K562 (cell line): ENCODE measurements around the gene CFAP141. TPM values are rescaled to one million over a fixed set of nuclear protein-coding genes. Genes with fewer than 3 reads are reported as not detected.

Source experiments
- ARID1B ChIP-seq: fragments of 450-650 bp; IDR thresholded peaks from 2 replicates; pipeline ENCODE4 v1.6.1; 2016; ENCODE audit warnings: antibody characterized with exemption, mild to moderate bottlenecking, inconsistent platforms
- CEBPG ChIP-seq, 3 experiments: fragments of 200-800 bp in 1 of 3; sonication (Bioruptor generic) in 1 of 3; sonication (generic) in 1 of 3; formaldehyde crosslinking in 1 of 3; IDR thresholded peaks in 2 of 3; conservative IDR thresholded peaks in 1 of 3; 2 replicates each; pipeline versions ENCODE4 v1.6.1 to v1.8.0; 2016 to 2022; ENCODE audit warnings: missing compliant biosample characterization in 2 of 3, missing genetic modification characterization in 2 of 3, mild to moderate bottlenecking in 1 of 3, missing genetic modification reagents in 1 of 3
- CHCHD3 ChIP-seq: fragments of 250-450 bp; sonication (Bioruptor Pico); IDR thresholded peaks from 2 replicates; pipeline ENCODE4 v2.1.2; 2022; ENCODE audit warnings: mild to moderate bottlenecking
- ETV1 ChIP-seq: fragments of 450-650 bp; conservative IDR thresholded peaks from 2 replicates; pipeline ENCODE4 v1.6.1; 2016; ENCODE audit warnings: missing genetic modification characterization, control low read depth, low read depth, missing compliant biosample characterization
- FOS ChIP-seq: IDR thresholded peaks from 3 replicates; pipeline ENCODE4 v1.6.1; 2011; ENCODE audit not compliant: insufficient read length; ENCODE audit errors: extremely low read depth
- GTF2F1 ChIP-seq: IDR thresholded peaks from 2 replicates; pipeline ENCODE4 v1.6.1; 2011; ENCODE audit warnings: low read depth, low read length, improper control_type of control experiment
- LCOR ChIP-seq: sonication (generic); formaldehyde crosslinking; IDR thresholded peaks from 2 replicates; pipeline ENCODE4 v1.8.0; 2022; ENCODE audit warnings: mild to moderate bottlenecking, missing genetic modification reagents
- MTA2 ChIP-seq: fragments of 450-650 bp; IDR thresholded peaks from 2 replicates; pipeline ENCODE4 v1.6.1; 2016; ENCODE audit warnings: low read depth
- MYNN ChIP-seq, 2 experiments: sonication (generic); formaldehyde crosslinking in 1 of 2; IDR thresholded peaks; 2 replicates each; pipeline versions ENCODE4 v1.5.0 to v1.6.1; 2016 to 2020; ENCODE audit warnings: antibody characterized with exemption in 1 of 2, missing genetic modification reagents in 1 of 2
- PHF21A ChIP-seq: fragments of 450-650 bp; IDR thresholded peaks from 2 replicates; pipeline ENCODE4 v1.6.1; 2017; ENCODE audit warnings: low read depth, borderline replicate concordance
- POLR2H ChIP-seq: IDR thresholded peaks from 2 replicates; pipeline ENCODE4 v1.6.1; 2016; ENCODE audit warnings: missing genetic modification characterization, low read depth, mild to moderate bottlenecking, control low read depth, missing compliant biosample characterization, moderate library complexity
- SMAD3 ChIP-seq: fragments of 450-650 bp; formaldehyde crosslinking; conservative IDR thresholded peaks from 2 replicates; pipeline ENCODE4 v1.4.0; 2020; ENCODE audit warnings: mild to moderate bottlenecking
- TFAP4 ChIP-seq: sonication (generic); formaldehyde crosslinking; IDR thresholded peaks from 2 replicates; pipeline ENCODE4 v1.8.0; 2022; ENCODE audit warnings: missing genetic modification reagents, mild to moderate bottlenecking, moderate library complexity, borderline replicate concordance
- ZBTB17 ChIP-seq: fragments of 450-650 bp; formaldehyde crosslinking; IDR thresholded peaks from 2 replicates; pipeline ENCODE4 v1.4.0; 2020; ENCODE audit warnings: mild to moderate bottlenecking
- ZBTB9 ChIP-seq: fragments of 450-650 bp; formaldehyde crosslinking; IDR thresholded peaks from 2 replicates; pipeline ENCODE4 v1.4.0; 2020; ENCODE audit warnings: mild to moderate bottlenecking, moderate library complexity
- ZNF232 ChIP-seq: sonication (generic); formaldehyde crosslinking; IDR thresholded peaks from 2 replicates; pipeline ENCODE4 v1.8.0; 2022; ENCODE audit warnings: mild to moderate bottlenecking, missing genetic modification reagents
- ZNF263 ChIP-seq: sonication (generic); formaldehyde crosslinking; IDR thresholded peaks from 2 replicates; pipeline ENCODE4 v1.8.0; 2022; ENCODE audit warnings: mild to moderate bottlenecking, missing genetic modification reagents, borderline replicate concordance
- ZNF609 ChIP-seq: sonication (generic); formaldehyde crosslinking; IDR thresholded peaks from 2 replicates; pipeline ENCODE4 v1.8.1; 2023; ENCODE audit warnings: missing genetic modification reagents, mild to moderate bottlenecking, borderline replicate concordance
- polyA plus RNA-seq, 8 experiments: library from polyadenylated mRNA; depleted of rRNA in 4 of 8; stranded (reverse) in 5 of 8; unstranded in 3 of 8; fragments of >200 nt; fragmentation: Nextera tagmentation in 2 of 8; fragmentation: Illumina TruSeq in 1 of 8; extraction: Ambion mirVana in 2 of 8; extraction: Trizol in 1 of 8; gene quantifications; 2 replicates each; pipeline versions ENCODE4 v1.2.1 to v1.2.3, GENCODE V29; 2011 to 2014; ENCODE audit warnings: inconsistent platforms in 1 of 8, missing spikeins in 1 of 8
- total RNA-seq, 7 experiments: library from RNA; depleted of rRNA in 6 of 7; stranded (reverse); fragments of >200 nt in 6 of 7; fragmentation: Illumina TruSeq in 2 of 7; extraction: Trizol in 2 of 7; gene quantifications; 2 replicates each; pipeline versions ENCODE4 v1.2.1 to v1.2.3, GENCODE V29; 2011 to 2021; ENCODE audit warnings: low replicate concordance in 1 of 7

CFAP141 gene
- total and polyA plus RNA-seq, 9 of the 15 experiments (the other 6 are each of a cell fraction or from before 2014, with no cell fraction given), result not detected

- no peak for TF ChIP-seq ZNF609 (CRISPR knock-in tag)
- no peak for TF ChIP-seq MTA2
- peak; percentile 86 for TF ChIP-seq ZBTB17 (CRISPR knock-in tag)
- no peak; the same call in 1 of the 2 replicates for TF ChIP-seq GTF2F1
- peak; percentile 94 for TF ChIP-seq POLR2H
- TF ChIP-seq ETV1, result peak; percentile 87
- 0 out of 2 replicates have a peak, but pooled peaks have one; percentile 35 for TF ChIP-seq ARID1B
- TF ChIP-seq ZNF232, result peak; percentile 78; the same call in 1 of the 2 replicates
- peak; percentile 90 for TF ChIP-seq TFAP4 (CRISPR knock-in tag)
- peak; percentile 48; the same call in 1 of the 2 replicates for TF ChIP-seq MYNN (IDR thresholded peaks at IDR 0.05)
- TF ChIP-seq MYNN (CRISPR knock-in tag; IDR thresholded peaks at IDR 0.05), result no peak
- TF ChIP-seq FOS, result no peak
- TF ChIP-seq LCOR (CRISPR knock-in tag), result peak; percentile 24; the same call in 1 of the 2 replicates
- 0 out of 2 replicates have a peak, but pooled peaks have one; percentile 47 for TF ChIP-seq ZBTB9 (CRISPR knock-in tag)
- no peak for TF ChIP-seq SMAD3
- no peak; the same call in 1 of the 2 replicates for TF ChIP-seq CEBPG (CRISPR knock-in tag; IDR thresholded peaks at IDR 0.05)
- no peak for TF ChIP-seq CEBPG (tag; conservative IDR thresholded peaks at IDR 0.05 in 1 of 2, IDR thresholded peaks at IDR 0.05 in 1 of 2)
- TF ChIP-seq PHF21A, result no peak; the same call in 1 of the 2 replicates
- TF ChIP-seq ZNF263 (CRISPR knock-in tag), result peak; percentile 77; the same call in 1 of the 2 replicates
- TF ChIP-seq CHCHD3 (CRISPR knock-in tag), result no peak
Observed at GRCh38 chr1:154183046-154183915, 22.9 kb downstream of the CFAP141 start (continued).
